HG03354 (cell line): ENCODE data around the gene CATSPER4.

Experiments used
- ATAC-seq: cut with Tn5 transposase; IDR thresholded peaks from one replicate; pipeline ENCODE4 v1.9.1; 2021; ENCODE audit warnings: mild to moderate bottlenecking; ENCODE audit not compliant: unreplicated experiment, poor library complexity, severe bottlenecking

Gene CATSPER4

DNA sequence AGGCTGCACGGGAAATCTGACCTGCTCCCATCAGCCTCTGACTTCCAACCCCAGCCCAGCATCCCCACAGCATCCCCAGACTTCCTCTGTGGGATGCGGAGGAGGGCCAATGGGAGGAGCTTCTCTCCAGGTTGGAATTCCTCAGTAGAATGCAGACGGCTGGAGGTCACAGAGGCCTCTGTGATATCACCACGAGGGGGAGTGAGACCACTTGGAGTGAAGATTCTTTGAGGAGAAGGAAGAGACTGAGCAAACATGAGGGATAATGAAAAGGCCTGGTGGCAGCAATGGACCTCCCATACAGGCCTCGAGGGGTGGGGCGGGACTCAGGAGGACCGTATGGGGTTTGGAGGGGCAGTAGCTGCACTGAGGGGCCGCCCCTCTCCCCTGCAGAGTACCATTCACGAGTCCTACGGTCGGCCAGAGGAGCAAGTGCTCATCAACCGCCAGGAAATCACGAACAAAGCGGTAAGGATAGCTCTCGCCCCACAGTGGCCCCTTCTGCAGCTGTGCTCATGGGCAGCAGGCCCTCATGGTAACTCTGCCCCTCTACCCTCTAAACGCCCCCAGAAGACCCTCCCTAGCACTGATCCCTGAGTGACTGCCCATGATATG is at the start of gene CATSPER4:
TSS of gene CATSPER4 (plus strand) at position 230 of the 615 bp plus-strand sequence. CDS start at position 256, 26 bp downstream.
- no peak for ATAC-seq

DNA sequence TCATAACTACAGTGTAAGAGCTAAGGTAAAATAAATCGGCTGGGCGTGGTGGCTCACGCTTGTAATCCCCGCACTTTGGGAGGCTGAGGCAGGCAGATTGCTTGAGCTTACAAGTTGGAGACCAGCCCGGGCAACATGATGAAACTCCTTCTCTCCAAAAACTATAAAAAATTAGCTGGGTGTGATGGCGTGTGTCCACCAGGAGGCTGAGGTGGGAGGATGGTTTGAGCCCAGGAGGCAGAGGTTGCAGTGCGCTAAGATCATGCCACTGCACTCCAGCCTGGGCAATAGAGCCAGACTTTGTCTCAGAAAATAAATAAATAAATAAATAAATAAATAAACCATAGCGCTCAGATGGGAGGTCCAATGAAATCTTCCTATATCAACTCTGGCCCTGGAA is 48.2 kb upstream of the CATSPER4 start:
- ATAC-seq: no peak

DNA sequence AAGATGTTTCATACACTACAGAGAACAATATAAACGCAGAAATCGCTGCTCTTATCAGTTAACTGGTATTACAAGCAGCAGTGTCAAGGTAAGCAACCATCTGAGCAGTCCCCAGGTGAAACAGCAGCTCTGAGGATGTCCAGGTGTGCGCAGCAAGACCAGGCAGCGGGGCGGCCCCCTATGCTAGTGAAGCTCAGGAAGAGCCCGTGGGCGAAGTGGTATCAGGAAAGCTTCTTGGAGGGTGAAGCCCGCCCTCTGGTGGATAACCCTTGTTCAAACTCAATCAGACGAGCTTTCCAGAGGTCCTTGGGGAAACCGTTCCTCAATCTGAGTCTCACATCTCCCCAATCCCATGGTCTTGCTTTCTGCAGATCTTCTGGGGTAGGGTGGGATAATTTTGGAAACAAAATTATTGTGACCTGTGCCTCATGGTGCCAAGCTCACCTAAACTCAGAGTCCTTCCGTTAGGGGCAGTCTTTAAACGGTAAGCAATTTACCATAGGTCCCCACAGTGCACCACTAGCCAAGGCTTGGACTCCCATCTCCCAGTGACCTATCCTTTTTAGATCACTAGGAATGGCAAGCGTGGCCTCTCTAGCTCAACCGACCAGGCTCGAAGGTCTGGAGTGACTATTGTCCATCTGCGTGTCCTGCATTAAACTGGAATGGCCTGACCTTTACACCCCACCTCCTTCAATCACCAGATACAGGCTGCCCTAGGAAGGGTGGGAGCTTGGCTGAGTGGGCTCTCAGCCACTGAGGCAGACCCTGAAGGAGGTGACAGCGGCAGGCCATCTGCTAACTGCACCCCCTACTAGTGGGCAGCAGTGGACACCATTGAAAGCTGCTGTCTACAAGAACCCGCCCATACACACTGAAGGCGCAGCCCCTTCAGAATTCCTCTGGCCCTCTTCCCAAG is 45.1 kb upstream of the CATSPER4 start:
- no peak for ATAC-seq

DNA sequence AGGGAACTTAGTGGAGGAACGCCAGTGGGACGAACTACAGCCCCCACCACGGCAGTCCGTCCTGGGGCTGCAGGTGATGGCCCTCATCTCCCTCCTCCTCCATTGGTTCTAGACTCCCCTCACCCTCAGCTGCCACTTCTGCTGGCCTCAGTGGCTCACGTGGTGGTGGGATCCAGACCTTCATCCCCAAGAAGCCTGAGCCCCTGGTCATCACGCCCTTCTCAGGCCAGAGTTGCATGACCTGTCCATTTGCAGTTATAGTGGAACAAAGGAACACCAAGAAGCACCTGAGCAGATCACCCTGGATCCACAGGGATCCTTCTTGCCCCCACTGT is 44.5 kb upstream of the CATSPER4 start:
- ATAC-seq: no peak

DNA sequence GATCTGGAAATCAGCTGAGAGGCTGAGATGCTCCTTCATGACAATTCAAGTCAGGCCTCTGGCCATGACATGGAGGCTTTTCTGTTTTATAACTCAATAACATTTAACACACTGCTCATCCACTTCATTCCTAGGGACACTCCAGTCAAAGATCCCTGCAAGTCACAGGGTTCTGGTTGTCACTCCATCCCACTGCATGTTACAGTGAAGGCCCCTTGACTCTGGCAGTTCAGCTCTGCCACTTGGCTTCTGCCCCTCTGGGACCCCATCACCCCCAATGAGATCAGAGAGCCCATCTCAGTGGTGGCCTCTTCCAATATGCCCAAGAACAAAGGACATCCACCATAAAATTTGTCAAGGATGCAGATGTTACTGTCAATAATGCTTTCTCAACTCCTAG is 41.5 kb upstream of the CATSPER4 start:
- ATAC-seq: no peak

DNA sequence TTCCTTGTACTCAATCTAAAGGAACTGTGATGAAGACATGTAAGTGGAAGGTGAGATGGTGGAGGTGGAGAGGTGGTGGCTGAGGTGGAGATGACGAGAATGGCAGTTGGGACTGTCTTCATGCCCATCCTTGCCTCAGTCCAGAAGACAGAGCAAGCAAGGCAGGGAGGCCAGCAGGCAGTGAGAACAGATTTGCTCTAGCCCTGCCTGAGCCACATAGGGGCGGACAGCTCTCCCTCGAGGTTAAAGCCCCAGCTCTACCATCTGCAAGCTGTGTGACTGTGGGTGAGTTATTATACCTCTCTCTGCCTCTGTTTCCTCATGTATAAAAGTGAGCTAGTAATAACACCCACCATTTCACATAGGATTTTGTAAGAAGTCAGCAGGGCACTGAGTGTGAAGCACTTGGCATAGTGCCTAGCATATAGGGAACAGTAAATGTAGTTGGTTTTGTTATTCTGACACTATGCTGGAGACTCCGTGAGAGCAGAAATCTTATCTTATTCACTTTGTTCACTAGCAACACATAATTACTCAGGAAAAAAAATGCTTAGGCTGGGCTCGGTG is 36.4 kb upstream of the CATSPER4 start:
- no peak for ATAC-seq

DNA sequence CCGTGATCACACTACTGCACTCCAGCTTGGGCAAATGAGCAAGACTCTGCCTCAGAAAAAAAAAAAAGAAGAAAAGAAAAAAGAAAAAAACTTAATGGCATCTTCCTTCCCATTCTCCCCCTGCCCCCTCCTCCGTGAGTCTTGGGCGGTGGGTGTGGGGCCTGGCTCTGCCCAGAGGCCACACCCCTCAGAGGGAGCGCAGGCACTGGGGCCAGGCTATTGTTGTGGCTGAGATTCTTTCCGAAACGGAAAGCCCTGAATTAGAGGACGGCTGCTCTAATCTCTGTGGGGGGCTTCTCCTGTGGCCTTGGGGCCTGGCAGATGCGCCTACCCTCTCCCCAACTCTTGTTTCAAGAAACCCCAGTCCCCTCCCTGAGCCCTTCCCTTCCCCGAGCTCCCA is 35.7 kb upstream of the CATSPER4 start:
- ATAC-seq: no peak

DNA sequence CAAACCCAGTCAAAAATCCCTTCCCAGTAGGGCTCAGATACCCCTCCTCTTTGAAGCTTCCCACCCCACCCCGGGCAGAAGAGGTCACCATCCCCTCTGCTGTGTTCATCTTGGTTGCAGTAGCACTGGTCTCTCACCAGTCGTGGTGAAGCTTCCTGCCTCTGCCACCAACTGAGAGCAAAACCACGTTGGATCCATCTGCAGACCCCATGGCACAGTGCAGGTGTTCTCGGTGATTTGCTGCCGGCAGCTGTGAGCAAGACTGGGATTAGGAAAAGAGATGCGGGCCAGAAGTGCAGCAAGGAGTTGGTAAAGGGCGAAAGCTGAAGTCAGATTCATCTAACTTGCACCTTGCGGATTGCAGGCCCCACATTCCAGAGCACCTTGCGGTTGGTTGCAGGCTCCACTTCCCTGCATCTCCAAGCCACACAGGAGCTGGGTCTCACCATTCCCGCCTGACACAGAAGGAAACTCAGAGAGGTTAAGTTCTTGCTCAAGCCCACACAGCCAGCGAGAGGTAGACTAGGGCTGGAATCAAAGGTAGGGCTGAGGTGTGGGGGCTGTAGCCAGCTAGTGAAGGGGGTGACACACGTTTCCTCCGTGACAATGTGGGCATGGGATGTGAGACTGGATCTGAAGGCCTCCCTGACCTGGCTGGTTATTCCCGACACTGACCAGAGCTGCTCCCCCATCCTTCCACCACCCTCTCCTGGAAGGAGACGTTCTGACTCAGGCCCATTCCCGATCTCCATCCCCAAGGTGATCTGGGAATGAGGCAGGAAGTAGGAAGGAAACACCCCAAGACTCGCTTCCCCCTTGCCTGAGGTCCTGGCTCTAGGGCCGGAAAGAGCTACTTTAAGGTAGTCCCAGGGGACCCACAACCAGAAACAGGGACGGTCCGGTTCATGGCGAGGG is 34.8 kb upstream of the CATSPER4 start:
- no peak for ATAC-seq

DNA sequence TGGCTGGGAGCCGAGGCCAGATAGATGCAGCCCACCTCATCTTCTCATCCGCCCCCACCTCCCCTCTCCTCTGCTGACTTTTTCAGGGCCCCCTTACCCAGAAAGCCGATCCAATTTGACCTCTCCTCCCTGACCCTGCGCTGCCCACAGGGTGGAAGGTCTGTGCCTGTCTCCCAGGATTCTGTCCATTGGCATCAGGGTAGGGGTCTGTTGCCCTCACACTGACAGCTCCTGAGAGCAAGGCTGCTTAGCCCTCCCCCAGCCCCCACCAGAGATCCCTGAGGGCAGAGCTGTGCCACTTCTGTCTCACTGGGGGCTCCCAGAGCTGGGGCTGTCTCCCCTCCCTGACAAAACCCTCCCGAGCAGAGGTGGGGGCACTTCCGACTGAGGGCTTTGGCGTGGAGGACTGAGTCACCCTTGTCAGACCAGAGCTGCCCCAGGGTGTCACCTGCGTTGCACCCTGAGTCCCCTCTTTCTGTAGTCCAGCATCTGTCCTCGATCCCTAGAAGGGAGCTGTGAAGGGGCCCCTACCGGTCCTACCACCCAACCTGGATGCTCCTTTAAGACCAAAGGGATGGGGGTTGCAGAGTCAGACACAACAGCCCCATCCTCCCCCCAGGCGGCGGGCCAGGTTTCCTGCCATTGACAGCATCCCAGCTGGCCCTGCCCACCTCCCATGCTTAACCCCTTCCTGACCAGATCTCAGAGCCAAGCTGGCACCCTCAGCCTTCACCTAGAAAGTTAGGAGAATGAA is 33.9 kb upstream of the CATSPER4 start:
- no peak for ATAC-seq

DNA sequence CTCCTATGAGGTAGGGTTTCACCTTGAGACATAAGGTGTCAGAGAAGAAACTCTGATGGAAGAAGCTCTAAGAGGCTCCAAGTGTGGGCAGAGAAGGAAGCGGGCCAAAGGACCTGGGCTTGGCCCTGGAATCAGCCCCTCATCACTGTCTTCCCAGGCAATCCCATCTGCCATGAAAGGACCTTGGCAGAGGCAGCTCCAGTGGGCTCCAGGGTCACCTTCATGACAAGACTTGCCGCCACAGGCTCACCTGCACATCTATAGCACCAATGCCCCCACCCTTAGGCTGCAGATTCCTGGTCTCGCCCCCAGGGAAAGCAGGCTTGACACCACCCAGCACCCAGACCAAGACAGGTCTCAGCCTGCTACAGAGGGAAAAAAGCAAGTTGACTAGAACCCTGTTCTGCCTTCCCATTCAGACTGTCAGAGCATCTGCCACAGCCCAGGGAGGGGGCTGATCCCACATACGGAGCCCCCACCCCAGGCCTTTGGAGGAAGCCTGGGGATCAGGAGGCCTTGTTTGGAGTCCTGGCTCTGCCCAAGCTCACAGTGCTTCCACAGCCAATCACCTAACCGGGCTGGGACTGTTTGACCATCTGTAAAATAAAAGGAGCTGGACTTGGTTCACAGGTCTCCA is 32.0 kb upstream of the CATSPER4 start:
- ATAC-seq: no peak

DNA sequence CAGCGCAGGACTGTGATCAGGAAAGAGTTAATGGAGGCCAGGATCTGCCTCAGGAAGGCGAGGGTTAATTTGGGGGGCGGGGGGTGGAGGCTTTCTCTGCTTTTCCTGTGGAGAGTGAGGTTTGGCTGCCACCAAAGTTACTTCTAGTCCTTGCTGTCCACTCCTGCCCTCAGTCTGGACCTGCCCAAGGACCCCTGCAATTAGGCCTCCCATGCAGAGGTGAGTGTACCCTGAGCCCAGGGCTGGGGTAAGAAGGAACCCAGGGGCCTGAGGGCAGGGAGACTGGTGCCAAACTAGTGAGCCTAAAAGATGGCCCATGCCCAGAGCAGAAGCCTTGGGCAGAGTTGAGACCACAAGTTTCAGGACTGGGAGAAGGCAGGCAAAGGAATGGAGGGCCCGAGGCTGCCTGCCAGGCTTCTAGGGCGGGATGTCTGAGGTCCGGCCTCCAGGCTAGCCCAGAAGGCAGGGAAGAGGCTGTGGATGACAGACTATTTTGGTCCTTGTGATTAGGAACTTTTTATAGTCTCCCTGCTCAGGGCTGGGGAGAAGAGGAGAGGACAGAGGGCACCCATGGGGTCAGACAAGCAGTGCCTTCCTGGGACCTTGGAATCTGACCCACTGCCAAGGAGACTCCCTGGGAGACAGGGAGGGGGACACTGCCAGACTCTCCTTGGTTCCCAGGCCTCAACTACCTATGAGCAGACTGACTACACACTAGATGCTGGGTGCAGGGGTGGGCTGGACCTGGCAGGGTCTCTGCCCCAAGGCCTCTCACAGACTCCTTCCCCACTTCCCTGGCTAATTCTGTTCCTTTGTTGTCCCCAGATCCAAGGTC is 31.3 kb upstream of the CATSPER4 start, which contains the start of gene FAM110D:
TSS of gene FAM110D (plus strand) at position 172 of the 835 bp plus-strand sequence. CDS start 2,213 bp downstream, outside the sequence.
- ATAC-seq: no peak

DNA sequence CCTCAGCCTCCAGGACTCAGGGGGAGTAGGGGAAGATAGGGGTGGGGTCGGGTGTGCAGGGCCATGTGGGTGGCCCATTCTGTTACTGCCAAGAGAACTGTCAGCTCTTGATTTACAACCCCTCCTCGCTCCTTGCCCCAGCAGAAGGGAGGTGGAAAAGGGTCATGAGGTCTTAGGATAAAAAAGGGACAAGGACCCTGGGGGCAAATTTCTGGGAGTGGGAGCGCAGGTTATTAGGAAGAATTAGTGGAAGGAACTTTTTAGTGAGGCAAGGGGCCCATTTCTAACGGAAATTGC is 30.7 kb upstream of the CATSPER4 start:
- no peak for ATAC-seq

DNA sequence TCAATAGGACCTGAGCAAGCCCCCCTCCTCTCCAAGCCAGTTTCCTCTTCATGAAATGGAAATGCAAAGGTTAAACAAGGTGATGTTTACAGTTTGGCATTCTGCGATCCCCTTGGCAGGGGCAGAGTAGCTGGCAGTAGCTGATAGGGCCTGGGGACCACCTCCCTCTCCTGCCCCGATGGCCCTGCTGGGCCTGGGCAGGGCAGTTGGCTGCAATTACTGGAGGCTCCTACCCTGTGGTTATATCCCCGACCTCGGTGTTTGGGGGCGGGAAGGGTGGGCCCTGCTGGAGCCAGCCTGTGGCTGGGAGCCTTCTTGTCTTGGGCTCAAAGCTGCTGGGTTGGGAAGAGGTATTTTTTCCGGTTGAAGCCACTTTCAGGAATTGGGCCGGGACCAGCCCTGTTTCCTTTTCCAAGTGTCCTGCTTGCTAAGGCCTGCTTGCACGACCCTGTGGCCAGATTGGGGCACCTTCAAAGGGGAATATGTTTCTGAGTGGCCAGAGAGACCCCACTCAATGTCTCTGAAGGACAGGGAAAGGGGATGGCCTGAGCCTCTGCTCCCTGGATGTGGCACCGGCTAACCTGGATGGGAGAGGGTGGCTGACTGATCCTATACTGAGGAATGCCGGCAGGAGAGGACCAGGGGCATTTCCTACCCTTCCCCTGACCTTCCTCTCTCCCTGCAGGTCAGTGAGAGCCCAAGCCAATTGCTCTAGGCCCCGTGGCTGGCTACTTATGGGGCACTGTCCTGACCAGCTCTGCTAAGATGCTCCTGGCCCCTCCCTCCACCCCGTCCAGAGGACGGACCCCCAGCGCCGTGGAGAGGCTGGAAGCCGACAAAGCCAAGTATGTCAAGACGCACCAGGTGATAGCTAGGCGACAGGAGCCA is 29.6 kb upstream of the CATSPER4 start:
- ATAC-seq: no peak

DNA sequence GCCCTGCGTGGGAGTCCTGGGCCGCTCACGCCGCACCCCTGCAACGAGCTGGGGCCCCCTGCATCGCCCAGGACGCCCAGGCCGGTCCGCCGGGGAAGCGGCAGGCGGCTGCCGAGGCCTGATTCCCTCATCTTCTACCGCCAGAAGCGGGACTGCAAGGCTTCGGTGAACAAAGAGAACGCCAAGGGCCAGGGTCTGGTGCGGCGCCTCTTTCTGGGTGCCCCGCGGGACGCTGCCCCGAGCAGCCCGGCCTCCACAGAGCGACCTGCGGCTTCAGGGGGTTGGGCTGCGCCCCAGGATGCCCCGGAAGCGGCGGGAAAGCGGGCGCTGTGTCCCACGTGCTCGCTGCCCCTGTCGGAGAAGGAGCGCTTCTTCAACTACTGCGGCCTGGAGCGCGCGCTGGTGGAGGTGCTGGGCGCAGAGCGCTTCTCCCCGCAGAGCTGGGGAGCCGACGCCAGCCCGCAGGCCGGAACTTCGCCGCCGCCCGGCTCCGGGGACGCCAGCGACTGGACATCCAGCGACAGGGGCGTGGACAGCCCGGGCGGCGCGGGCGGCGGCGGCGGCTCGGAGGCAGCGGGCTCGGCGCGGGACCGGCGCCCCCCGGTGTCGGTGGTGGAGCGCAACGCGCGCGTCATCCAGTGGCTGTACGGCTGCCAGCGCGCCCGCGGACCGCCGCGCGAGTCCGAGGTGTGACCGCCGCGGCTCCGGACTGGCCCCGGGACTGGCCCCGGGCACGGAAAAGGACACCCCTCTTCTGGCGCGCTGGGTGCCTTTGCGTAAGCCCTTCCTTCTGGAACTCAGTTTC is 28.8 kb upstream of the CATSPER4 start:
- ATAC-seq: no peak

DNA sequence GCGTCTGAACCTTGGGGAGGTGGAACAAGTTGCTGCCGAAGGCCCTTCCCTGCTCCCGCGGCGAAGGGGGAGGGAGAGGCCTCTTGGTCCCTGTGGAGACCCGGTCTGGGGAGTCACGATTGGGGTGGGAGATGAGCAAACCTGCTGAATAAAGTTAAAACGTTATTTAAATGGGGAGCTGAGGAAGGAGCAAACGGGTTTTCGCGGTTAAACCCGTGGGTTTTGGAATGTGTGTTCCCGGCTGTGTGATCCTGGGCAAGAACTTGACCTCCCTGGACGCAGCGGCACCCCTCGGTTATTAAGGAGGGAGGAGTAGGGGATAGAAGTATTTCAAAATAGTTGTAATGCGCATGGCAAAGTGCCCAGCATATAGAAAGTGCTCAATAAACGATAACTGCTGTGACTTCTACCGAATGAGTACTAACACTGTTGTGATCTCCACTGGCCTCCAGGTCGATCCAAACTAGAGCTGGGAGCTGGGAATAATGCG is 28.1 kb upstream of the CATSPER4 start:
- ATAC-seq: no peak

DNA sequence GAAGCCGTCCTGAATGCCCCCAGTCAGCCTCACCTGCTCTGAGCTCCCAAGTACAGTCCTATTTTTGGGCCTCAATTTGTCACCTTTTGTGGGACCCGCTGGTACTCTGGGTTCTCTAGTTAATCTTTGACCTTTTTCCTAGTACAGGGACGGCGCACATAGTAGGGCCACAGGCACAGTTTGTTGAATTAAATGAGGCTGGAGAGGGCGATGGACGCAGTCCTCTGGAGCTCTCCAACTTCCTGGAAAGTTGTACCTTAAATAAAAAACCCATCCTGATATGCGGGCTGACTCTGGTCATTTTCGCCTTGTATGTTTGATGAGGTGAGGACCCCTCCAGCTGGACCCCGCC is 26.7 kb upstream of the CATSPER4 start:
- ATAC-seq: no peak
